Small intestine (tissue), 7 donors: ENCODE measurements around the gene DPP6. TPM values are rescaled to one million over a fixed set of nuclear protein-coding genes. Genes with fewer than 3 reads are reported as not detected.

Source experiments
- DNase-seq, 2 donors: peaks; one replicate each; pipeline versions ENCODE4 v3.0.0 to v3.0.0-alpha.2; 2013
- FAIRE-seq: peaks from 2 replicates; lab custom pipeline; 2012; peaks lifted over from hg19 to GRCh38; lab: Jason Lieb, UNC
- H3K27ac ChIP-seq, 3 donors: one replicate each; pipeline ENCODE4 v1.5.1; 2013; ENCODE audit warnings: low read length in 2 of 3, mild to moderate bottlenecking in 2 of 3, control low read depth in 1 of 3, inconsistent platforms in 1 of 3, low read depth in 1 of 3, moderate library complexity in 1 of 3
- H3K27me3 ChIP-seq, 3 donors: one replicate each; pipeline ENCODE4 v1.6.1; 2013; ENCODE audit warnings: low read length in 3 of 3, inconsistent platforms in 1 of 3; ENCODE audit not compliant: control insufficient read depth in 3 of 3, insufficient read depth in 3 of 3
- H3K36me3 ChIP-seq, 3 donors: one replicate each; pipeline ENCODE4 v1.6.1; 2013; ENCODE audit warnings: low read length in 3 of 3, inconsistent platforms in 1 of 3, low read depth in 1 of 3, mild to moderate bottlenecking in 1 of 3, moderate library complexity in 1 of 3; ENCODE audit not compliant: control insufficient read depth in 3 of 3, insufficient read depth in 2 of 3
- H3K4me1 ChIP-seq, 3 donors: one replicate each; pipeline ENCODE4 v1.6.1; 2013; ENCODE audit warnings: low read length in 2 of 3, inconsistent platforms in 1 of 3, low read depth in 1 of 3, mild to moderate bottlenecking in 1 of 3, moderate library complexity in 1 of 3; ENCODE audit not compliant: control insufficient read depth in 3 of 3, insufficient read depth in 2 of 3
- H3K4me3 ChIP-seq, 3 donors: one replicate each; pipeline ENCODE4 v1.5.1; 2013; ENCODE audit warnings: low read length in 3 of 3, control low read depth in 1 of 3, inconsistent platforms in 1 of 3, low read depth in 1 of 3, mild to moderate bottlenecking in 1 of 3, moderate library complexity in 1 of 3
- H3K9me3 ChIP-seq, 2 donors: one replicate each; pipeline ENCODE4 v1.6.1; 2013; ENCODE audit warnings: low read depth in 1 of 2, low read length in 1 of 2; ENCODE audit not compliant: control insufficient read depth in 2 of 2, insufficient read depth in 1 of 2
- whole genome bisulfite sequencing, 3 donors: extraction: QIAGEN DNeasy Blood & Tissue Kit; methylation state at CpG; one replicate each; pipeline ENCODE4 v1.1.7; 2013; 5-methylcytosine and 5-hydroxymethylcytosine counted together
- polyA plus RNA-seq, 4 donors: library from polyadenylated mRNA; stranded (reverse) in 3 of 4; unstranded in 1 of 4; fragments of 200-250 nt in 3 of 4; fragments of 120-200 nt in 1 of 4; gene quantifications; one replicate each; pipeline versions ENCODE4 v1.2.1 to v1.2.3, GENCODE V29; 2013
- donor health status: healthy with polysubstance abuse.
- donor health status: control.
- donor health status: control.
- donor health status: Bipolar disorder and iron deficiency.
- donor health status: healthy.

DPP6 gene
- polyA plus RNA-seq, 4 donors: 0.80 to 1.8 TPM; not detected in 2

- DNase-seq (no peak), FAIRE-seq (no peak)
- Histone ChIP-seq H3K9me3 (no peaks in the 10 kb centered on the region), H3K4me3 (no peak overlapping the region), H3K4me1 (no peaks in the 10 kb centered on the region), H3K27ac (no peak overlapping the region), H3K27me3 (no peaks in the 10 kb centered on the region), H3K36me3 (no peaks in the 10 kb centered on the region)
- whole genome bisulfite sequencing, 3 donors: 80 to 85% (median 81%) methylated on average over 10 of the region's 10 CpGs
Observed at GRCh38 chr7:154581251-154581890, 529.2 kb downstream of the DPP6 start.

- Histone ChIP-seq H3K36me3 (no peaks in the 10 kb centered on the region), H3K9me3 (no peaks in the 10 kb centered on the region), H3K4me1 (no peaks in the 10 kb centered on the region), H3K27ac (no peak overlapping the region), H3K4me3 (no peak overlapping the region), H3K27me3 (no peaks in the 10 kb centered on the region)
- WGBS, 3 donors: 87 to 95% (median 91%) methylated on average over 15 of the region's 15 CpGs
- DNase-seq (no peak), FAIRE-seq (no peak)
Observed at GRCh38 chr7:154583454-154583853, 531.3 kb downstream of the DPP6 start.

GRCh38 chr7:154584352-154585252 lies 532.4 kb downstream of the DPP6 start:
- Histone ChIP-seq H3K9me3 (no peaks in the 10 kb centered on the region), H3K27me3 (no peaks in the 10 kb centered on the region), H3K4me1 (no peaks in the 10 kb centered on the region), H3K36me3 (no peaks in the 10 kb centered on the region), H3K4me3 (no peak overlapping the region), H3K27ac (no peak overlapping the region)
- DNase-seq: no peak
- WGBS, 3 donors: 38 to 62% (median 58%) methylated on average over 20 of the region's 20 CpGs
- FAIRE-seq: no peak

GRCh38 chr7:154587792-154588191 lies 535.6 kb downstream of the DPP6 start:
- FAIRE-seq: no peak
- Histone ChIP-seq H3K4me3 (no peak overlapping the region), H3K36me3 (no peaks in the 10 kb centered on the region), H3K9me3 (no peaks in the 10 kb centered on the region), H3K27me3 (no peaks in the 10 kb centered on the region), H3K27ac (no peak overlapping the region), H3K4me1 (no peaks in the 10 kb centered on the region)
- 62 to 83% (median 71%) methylated on average over 9 of the region's 9 CpGs for WGBS, 3 donors
- no peak for DNase-seq

- no peaks in the 10 kb centered on the region for H3K9me3 ChIP-seq
- H3K36me3 ChIP-seq: no peaks in the 10 kb centered on the region
Observed at GRCh38 chr7:154591544-154591943, 539.3 kb downstream of the DPP6 start.

GRCh38 chr7:154592388-154592787 lies 540.2 kb downstream of the DPP6 start:
- no peaks in the 10 kb centered on the region for H3K4me1 ChIP-seq
- FAIRE-seq: no peak
- WGBS, 3 donors: 53 to 69% (median 66%) methylated on average over 16 of the region's 16 CpGs
- no peak overlapping the region for H3K4me3 ChIP-seq
- DNase-seq: peak in 1 of 2 donors; percentile 30
- no peaks in the 10 kb centered on the region for H3K36me3 ChIP-seq
- peak overlapping the region in 1 of 3 donors; percentile 9 for H3K27ac ChIP-seq
- no peaks in the 10 kb centered on the region for H3K9me3 ChIP-seq
- no peaks in the 10 kb centered on the region for H3K27me3 ChIP-seq

More at GRCh38 chr7:154591544-154591943, 539.3 kb downstream of the DPP6 start:
- no peak for FAIRE-seq
- Histone ChIP-seq H3K27ac (no peak overlapping the region), H3K4me3 (no peak overlapping the region), H3K27me3 (no peaks in the 10 kb centered on the region), H3K4me1 (no peaks in the 10 kb centered on the region)
- DNase-seq: peak in 1 of 2 donors; percentile 36
- WGBS, 3 donors: 61 to 79% (median 76%) methylated on average over 6 of the region's 6 CpGs

- Histone ChIP-seq H3K27me3 (no peaks in the 10 kb centered on the region), H3K4me1 (no peaks in the 10 kb centered on the region), H3K27ac (no peak overlapping the region), H3K4me3 (no peak overlapping the region), H3K36me3 (no peaks in the 10 kb centered on the region), H3K9me3 (no peaks in the 10 kb centered on the region)
- FAIRE-seq: no peak
- 63 to 69% (median 67%) methylated on average over 4 of the region's 4 CpGs for WGBS, 3 donors
- no peak for DNase-seq
Observed at GRCh38 chr7:154598396-154598795, 546.2 kb downstream of the DPP6 start.

GRCh38 chr7:154598864-154599263 lies 546.7 kb downstream of the DPP6 start:
- no peak overlapping the region for H3K4me3 ChIP-seq
- whole genome bisulfite sequencing, 3 donors: 85 to 89% (median 86%) methylated on average over 3 of the region's 3 CpGs
- no peaks in the 10 kb centered on the region for H3K4me1 ChIP-seq
- FAIRE-seq: no peak
- no peaks in the 10 kb centered on the region for H3K9me3 ChIP-seq
- no peaks in the 10 kb centered on the region for H3K27me3 ChIP-seq
- H3K27ac ChIP-seq: no peak overlapping the region
- H3K36me3 ChIP-seq: no peaks in the 10 kb centered on the region
- no peak for DNase-seq
